ENCODE measurements around the gene DLK1. TPM values are rescaled to one million over a fixed set of nuclear protein-coding genes. Genes with fewer than 3 reads are reported as not detected.

Gene DLK1
- total and polyA plus RNA-seq, 3 donors from 2014 or later: 45.6 to 109 (median 59.4) TPM

- no peak for DNase-seq
- Histone ChIP-seq H3K36me3 (ENCODE audit: low read depth, missing control alignments) (no peaks in the 10 kb centered on the region), H3K9me3 (no peaks in the 10 kb centered on the region), H3K27ac (no peak overlapping the region), H3K4me3 (no peak overlapping the region), H3K27me3 (no peaks in the 10 kb centered on the region), H3K4me1 (no peaks in the 10 kb centered on the region)
- 70 to 80% methylated on average over 21 to 22 of the region's 22 CpGs for WGBS, 2 donors
- intact Hi-C loops (cut with DNase I; ENCODE audit: low total_unique reads): no loop called here
- TF ChIP-seq POLR2A (IDR thresholded peaks at IDR 0.05) (no peak), CTCF (IDR thresholded peaks at IDR 0.05) (no peak)
These were observed 9.8 kb downstream of the DLK1 start for GRCh38 chr14:100736269-100737180.

GRCh38 chr14:100737526-100737925, 10.8 kb downstream of the DLK1 start:
- Histone ChIP-seq H3K4me1 (no peaks in the 10 kb centered on the region), H3K27ac (no peak overlapping the region), H3K4me3 (no peak overlapping the region), H3K9me3 (no peaks in the 10 kb centered on the region), H3K36me3 (ENCODE audit: low read depth, missing control alignments) (no peaks in the 10 kb centered on the region), H3K27me3 (no peaks in the 10 kb centered on the region)
- intact Hi-C loops (cut with DNase I; ENCODE audit: low total_unique reads): no loop called here
- 82 to 89% methylated on average over 11 to 17 of the region's 17 CpGs for WGBS, 2 donors
- TF ChIP-seq CTCF (IDR thresholded peaks at IDR 0.05): no peak
- no peak for DNase-seq

- WGBS, 2 donors: 91 to 100% methylated on average over 1 to 6 of the region's 6 CpGs
- H3K9me3 ChIP-seq: no peaks in the 10 kb centered on the region
- no peaks in the 10 kb centered on the region for H3K4me1 ChIP-seq
- no peak for DNase-seq
- intact Hi-C loops (cut with DNase I; ENCODE audit: low total_unique reads): no loop called here
- H3K27me3 ChIP-seq: no peaks in the 10 kb centered on the region
- no peak overlapping the region for H3K4me3 ChIP-seq
- no peaks in the 10 kb centered on the region for H3K36me3 ChIP-seq (ENCODE audit: low read depth, missing control alignments)
- no peak overlapping the region for H3K27ac ChIP-seq
- TF ChIP-seq CTCF (IDR thresholded peaks at IDR 0.05): no peak
- TF ChIP-seq POLR2A (IDR thresholded peaks at IDR 0.05): no peak
These were observed 11.6 kb downstream of the DLK1 start for GRCh38 chr14:100738269-100738691.

GRCh38 chr14:100738704-100739131, 12.0 kb downstream of the DLK1 start:
- Histone ChIP-seq H3K4me3 (no peak overlapping the region), H3K36me3 (ENCODE audit: low read depth, missing control alignments) (no peaks in the 10 kb centered on the region), H3K4me1 (no peaks in the 10 kb centered on the region), H3K27ac (no peak overlapping the region), H3K9me3 (no peaks in the 10 kb centered on the region), H3K27me3 (no peaks in the 10 kb centered on the region)
- no peak for DNase-seq
- intact Hi-C loops (cut with DNase I; ENCODE audit: low total_unique reads): no loop called here
- TF ChIP-seq POLR2A (IDR thresholded peaks at IDR 0.05) (no peak), CTCF (IDR thresholded peaks at IDR 0.05) (no peak)
- 91 to 97% methylated on average over 8 to 10 of the region's 10 CpGs for WGBS, 2 donors

GRCh38 chr14:100739306-100739705, 12.6 kb downstream of the DLK1 start:
- 73 to 80% methylated on average over 11 of the region's 11 CpGs for WGBS, 2 donors
- Histone ChIP-seq H3K36me3 (ENCODE audit: low read depth, missing control alignments) (no peaks in the 10 kb centered on the region), H3K27me3 (no peaks in the 10 kb centered on the region), H3K9me3 (no peaks in the 10 kb centered on the region), H3K27ac (no peak overlapping the region), H3K4me1 (no peaks in the 10 kb centered on the region), H3K4me3 (no peak overlapping the region)
- DNase-seq: no peak
- TF ChIP-seq CTCF (IDR thresholded peaks at IDR 0.05): no peak
- no peak for TF ChIP-seq POLR2A (IDR thresholded peaks at IDR 0.05)
- intact Hi-C loops (cut with DNase I; ENCODE audit: low total_unique reads): no loop called here

Measured in testis (tissue), 3 donors.